DLD1 (cell line): Measurements from ENCODE around the gene DIAPH3.

Source experiments
- in situ Hi-C: cut with HindIII; loops from 2 replicates; pipeline ENCODE4 v1.10.0; 2017; ENCODE audit warnings: low sequenced_read_pairs

DIAPH3 gene

DNA sequence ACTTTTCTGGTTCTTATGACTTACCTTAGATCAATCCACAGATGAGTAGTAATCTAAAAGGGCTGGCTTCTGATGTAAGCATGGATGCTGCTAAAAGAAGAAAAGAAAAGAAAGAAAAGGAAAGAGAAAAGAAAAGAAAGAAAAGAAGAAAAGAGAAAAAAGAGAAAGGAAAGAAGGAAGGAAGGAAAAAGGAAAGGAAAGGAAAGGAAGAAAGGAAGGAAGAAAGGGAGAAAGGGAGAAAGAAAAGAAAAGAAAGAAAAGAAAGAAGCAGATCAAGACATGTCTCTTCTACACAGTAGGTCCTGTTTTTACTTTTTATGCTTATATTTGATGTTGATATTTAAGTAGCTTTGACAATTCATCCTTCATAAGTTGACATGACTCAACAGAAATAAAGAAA is 421.3 kb downstream of the DIAPH3 start:
- in situ Hi-C loops, result no loop called here

DNA sequence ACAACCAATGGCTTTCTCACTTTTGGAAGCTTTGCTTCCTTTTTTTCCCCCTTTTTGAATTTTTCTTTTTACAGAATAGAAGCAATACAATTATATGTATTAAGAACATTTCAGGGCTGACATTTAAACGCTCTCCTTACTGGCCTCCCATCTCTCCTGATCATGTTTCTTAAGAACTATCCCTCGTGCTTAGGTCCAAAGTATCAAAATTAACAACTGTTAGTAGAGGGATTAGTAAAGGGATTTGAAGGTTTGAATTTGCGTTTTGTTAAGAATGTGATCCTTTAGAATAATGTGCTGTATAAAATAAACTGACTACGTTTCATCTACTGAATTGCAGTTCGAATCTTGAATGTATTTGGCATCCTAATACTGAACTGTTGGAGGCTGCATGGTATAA is 424.8 kb downstream of the DIAPH3 start:
- in situ Hi-C loops, result no loop called here

DNA sequence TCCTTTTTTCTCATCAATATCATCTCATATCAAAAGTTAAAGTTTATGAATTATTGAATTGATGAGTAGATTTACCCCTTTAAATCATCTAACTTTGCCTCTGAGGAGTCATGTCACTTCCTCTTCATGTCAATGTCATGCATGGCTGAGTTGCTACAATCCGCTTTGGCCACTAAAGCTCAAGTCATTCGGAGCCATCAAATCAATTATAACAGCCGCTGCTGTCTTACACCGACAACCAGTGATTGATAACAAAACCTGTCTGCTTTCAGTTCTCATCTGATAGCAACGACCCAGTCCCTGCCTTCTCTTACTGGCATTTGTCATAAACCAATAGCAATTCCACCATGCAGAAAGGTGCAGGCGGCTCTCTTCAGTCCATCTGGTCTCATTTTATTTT is 429.3 kb downstream of the DIAPH3 start:
- in situ Hi-C loops, result no loop called here

DNA sequence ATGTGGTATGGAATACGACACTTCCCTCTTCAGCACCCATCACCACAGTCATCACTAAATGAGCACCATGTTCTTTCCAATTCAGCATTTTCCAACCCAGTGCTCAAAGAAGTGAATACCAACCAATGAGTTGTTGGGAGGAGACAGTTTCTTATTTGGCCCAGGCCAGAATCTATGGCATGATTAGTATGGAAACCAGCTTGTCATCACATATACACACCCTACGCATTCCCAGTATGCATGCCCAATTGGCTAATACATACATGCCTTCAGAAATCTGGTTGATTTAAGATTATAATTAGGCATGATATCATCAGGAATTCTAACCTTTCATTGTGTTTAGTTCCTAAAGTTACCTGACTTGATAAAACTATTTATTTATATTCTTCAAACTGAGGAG is 430.0 kb downstream of the DIAPH3 start:
- in situ Hi-C loops, result no loop called here

DNA sequence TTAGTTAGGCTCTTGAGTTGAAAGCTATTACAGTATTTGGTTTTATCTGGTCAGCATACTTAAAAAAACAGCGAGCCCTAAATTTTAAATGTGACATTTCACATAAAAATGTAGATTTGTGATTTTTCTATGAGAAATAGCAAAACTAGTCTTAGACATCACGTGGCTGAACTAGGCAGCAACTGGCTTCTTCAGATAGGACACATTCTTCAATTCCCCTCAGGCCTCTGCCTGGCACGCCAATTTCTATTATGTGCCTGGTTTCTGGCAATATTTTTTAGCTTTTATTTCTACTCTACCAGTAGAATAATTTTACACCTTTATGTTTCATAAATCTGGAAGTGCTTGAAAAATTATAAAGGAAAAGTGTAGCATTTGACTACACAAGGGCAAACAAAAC is 433.7 kb downstream of the DIAPH3 start:
- in situ Hi-C loops, result no loop called here

DNA sequence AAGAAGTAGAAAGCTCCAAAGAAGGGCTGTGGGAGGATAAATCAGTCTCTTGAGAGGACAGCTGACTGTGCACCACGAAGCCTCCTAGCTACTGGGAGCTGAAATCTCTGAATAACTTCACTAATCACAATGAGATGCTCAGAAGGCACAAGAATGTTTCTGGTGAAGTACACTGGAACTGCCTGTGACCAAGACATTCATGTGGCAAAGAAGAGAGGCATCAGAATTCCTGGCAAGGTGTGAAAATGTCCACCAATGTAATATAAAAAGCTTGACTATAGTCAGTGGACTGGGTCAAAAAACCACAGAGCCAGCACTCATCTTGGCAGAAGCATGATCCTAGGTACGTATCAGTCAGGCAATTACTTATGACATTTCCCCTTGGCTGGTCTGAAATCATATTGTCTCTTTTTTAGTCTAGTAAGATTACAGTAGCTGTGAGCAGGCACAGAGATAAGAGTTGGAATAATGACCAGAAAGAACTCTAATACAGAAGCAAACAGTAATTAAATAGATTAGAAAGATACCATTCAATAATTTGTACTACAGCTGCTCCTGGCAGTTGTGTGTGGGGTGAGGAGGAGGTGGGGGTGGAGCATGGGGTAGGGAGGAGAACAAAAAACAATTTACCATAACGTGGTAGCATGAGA is 434.7 kb downstream of the DIAPH3 start:
- in situ Hi-C loops, result no loop called here

DNA sequence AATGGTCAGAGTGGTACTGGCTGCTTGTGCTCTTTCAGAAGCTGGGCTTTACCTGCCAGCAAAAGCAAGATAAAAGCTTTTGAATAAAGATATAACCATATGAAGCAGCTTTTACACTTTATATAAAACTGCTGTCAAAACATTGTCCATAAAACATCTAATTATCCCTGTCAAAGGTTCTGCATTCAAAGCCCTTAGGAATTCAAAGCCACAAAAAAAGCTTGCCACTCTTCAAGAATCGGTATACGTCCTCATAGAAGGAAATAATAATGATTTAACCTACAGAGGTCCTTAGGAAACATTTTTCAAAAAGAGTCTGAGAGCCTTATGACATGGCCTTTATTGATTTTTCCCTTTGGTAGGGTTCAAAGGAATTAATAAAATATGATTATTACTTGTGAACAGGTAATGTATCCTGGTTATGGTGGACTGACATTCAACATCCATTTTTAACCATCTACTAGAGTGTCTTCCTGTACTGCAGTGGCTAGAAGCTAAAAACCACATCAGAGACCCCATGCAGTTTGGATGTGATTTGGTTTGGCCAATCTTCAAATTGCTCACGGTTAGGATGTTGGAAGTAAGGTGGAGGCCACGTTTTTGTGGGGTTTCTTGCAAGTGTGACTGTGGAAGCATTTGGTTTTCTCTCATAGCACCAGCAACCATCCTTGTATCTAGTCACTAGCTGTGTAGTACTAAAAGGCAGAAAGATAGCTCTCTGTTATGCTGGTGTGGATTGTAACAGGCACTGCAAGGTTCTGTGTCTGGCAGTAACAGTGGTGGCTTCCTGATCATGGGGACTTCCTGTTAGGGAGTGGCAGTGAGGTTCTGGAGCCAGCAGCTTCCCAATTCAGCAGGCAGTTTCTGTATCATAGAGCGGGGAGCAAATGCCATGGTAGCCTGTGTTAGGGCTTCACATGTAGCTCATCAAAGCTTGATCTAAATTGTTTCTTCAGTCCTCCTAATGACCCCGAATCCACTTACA is 441.5 kb downstream of the DIAPH3 start:
- in situ Hi-C loops, result no loop called here

DNA sequence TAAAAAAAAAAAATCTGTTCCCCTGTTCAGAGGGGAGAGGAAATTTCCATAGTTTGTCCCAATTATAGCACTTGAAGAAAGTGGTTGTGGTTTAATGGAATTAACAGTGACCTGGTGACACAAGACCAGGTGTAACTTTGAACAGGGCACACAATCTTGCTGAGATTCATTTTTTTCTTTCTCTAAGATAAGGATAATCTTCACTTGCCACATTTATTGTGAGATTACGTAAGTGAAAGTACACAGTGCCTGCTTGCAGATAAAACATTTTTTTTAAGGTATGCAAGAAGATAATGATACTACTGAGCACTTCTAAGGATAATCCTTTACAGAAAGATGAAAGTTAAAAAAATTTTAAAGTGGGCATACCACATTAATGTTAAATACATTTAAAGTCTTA is 448.1 kb downstream of the DIAPH3 start:
- in situ Hi-C loops, result no loop called here

DNA sequence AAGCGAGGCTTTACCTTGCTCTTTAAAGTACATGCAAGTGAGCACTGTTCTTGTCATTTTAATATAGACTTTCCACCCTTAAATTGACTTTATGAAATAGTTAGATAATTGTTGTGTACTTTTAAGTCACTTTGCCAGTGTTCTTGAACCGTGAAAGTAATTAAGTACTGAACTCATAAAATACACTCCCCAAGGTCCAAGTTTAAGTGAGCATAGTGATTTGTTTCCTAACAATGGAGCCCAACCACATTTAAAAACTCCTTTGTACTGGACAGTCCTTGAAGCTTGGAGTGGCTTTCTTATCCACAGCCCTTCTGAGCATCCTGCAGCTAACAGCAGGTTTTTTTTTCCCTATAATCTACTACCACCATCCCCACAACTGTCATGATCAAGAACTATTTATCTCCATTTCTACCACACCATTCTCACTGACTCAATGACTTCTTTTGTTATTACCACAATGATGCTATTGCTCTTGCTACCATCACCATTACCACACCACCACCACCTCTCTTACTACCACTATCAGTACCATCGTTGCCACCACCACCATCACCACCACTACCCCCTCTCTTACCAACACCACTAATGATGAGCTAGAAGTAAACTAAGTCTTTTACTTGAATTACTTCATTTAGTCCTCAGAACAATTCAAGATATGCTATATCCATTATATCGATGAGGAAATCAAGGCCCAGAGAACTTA is 452.6 kb downstream of the DIAPH3 start:
- in situ Hi-C loops, result no loop called here

DNA sequence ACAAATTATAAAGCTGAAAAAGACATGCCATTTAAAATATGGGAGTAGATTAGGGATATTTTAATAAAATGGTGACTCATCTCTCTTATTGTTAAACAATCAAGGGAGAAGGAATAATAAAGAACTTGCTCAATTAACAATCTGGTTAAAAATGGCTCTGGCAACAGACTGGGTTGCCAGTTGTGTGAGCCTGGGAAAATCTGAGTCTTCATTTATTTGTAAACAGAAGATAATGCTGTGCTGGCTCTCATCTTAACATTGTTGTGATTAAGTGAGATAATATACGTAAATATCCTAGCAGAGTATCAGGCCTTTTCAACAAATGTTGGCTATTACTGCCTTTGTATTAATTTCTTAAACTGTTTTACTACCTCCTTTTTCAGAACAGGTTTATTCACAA is 453.3 kb downstream of the DIAPH3 start:
- in situ Hi-C loops, result no loop called here

DNA sequence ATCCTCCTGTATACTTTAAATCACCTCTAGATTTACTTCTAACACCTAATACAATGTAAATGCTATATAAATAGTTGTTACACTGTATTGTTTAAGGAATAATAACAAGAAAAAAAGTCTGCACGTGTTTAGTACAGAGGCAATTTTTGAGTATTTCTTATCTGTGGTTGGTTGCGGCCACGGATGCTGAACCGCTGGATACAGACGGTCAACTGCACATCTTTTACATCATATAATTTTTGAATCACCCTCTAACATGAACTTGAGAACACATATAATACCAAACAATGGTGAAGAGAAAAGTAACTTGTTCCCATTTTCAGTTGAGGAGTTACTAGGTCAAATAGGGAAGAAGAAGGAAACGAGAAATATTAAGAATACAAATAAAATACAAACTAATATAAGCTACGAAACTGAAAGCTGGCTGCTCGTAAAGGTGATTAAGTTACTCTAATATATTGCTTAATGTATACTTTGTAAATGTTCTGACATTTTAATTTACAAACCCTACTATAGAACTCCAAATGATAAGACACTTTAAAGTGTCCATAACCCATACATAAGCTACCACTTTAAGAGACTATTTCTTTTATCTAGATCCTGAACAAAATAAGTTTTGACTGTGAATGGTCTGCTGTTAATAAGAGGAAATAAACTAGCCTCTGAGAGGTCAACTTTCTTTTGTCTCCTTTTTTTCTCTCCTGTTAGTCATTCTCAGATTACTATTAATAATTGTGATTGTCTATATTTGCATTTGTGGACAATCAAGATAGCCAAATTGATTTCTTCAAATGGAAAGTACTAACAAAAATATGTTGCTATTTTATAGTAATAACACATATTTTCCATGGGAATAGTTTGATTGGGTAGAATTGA is 457.4 kb downstream of the DIAPH3 start:
- in situ Hi-C loops, result no loop called here

DNA sequence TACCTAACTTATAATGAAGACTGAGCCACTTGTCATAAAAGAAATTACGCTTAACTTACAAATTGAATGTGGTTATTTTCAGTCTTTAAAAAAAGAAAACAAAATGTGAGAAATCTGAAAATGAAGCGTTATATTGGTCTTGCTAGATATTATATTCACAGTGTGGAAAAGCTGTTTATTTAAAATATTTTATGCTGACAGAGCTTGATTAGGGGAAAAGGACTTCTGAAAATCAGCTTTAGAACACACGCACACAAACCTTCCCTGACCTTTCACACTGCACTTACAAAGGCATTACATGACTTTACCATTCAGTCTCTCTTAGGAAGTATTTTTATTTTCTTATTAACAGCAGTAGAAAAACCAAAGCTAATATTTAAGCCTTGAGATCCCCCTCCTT is 461.5 kb downstream of the DIAPH3 start:
- in situ Hi-C loops, result no loop called here

DNA sequence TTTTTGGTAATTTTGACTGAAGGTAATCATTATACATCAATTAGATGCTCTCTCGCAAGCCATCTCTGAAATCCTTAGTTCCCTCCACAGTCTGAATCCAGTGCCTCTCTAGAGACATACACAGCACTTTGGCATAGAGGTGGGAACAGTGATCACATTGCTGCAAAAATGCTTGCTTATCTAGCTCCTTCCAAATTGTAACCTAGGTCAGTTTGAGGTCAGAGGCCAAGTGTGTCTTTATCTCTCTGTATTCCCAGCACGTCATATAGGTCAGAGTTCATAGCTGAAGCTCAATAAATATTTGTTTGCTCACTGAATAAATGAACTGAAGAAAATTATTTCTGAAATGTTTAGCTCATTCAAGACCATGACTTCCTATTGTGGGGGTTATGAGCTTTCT is 462.5 kb downstream of the DIAPH3 start:
- in situ Hi-C loops, result no loop called here

DNA sequence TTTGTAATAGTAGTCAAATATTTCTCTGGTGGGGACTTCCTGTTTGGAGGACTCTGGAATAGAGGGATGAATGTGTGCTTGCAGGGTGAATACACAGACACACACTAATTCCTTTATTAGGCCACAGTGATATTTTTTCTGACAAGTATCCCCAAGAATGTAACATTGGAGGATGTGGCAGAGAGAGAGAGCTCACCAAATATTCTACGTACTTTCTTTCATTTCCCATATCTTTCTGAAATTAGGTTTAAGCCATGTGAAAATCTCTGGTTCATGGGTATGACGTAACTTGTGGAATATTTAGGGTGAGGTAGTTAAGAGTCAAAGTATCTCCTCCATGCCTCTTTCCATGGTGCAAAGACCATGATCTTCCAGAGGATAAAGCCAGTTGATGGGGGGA is 463.4 kb downstream of the DIAPH3 start:
- in situ Hi-C loops, result no loop called here

DNA sequence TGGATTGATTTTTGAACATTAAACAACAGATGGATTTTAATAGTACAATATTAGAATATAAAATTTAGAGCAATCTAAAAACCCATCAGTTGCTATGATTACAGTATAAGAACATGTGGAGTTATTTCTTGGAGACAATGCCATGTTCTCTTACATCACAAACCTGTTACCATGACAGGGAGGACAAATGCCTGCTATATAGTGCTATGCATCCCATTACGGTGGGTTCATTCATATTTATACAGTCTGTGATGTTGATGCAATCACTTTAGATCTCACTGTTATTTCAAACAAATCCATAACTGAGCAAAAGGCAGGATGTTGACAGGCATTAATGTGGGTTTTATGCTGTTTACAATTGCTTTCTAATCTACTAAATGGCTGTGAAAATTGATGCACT is 467.5 kb downstream of the DIAPH3 start:
- in situ Hi-C loops, result no loop called here

DNA sequence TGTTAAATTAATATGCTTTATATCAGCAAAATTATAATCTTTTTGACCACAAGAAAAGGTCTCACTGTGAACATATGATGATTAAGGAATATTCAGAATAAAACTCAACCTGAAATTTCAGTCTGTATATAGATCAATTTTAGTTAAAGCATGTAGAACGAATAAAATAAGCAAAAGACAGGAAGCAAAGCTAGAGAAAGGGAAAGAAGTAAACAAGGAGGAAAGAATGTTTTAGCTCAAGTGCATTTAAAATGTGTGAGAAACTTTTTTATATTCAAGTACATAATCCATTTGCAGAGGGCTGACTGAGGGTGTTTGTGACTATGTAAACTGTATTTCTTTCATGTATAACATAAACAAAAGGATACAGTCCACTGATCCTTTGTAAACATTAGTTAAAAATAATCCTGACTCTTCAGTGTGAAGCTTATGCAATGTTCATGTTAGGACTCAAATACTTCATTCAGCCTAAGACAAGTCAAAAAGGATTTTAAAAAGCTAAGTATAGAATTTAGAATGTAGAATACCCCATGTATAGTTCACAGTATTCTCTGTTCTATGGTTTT is 472.1 kb downstream of the DIAPH3 start:
- in situ Hi-C loops, result no loop called here

DNA sequence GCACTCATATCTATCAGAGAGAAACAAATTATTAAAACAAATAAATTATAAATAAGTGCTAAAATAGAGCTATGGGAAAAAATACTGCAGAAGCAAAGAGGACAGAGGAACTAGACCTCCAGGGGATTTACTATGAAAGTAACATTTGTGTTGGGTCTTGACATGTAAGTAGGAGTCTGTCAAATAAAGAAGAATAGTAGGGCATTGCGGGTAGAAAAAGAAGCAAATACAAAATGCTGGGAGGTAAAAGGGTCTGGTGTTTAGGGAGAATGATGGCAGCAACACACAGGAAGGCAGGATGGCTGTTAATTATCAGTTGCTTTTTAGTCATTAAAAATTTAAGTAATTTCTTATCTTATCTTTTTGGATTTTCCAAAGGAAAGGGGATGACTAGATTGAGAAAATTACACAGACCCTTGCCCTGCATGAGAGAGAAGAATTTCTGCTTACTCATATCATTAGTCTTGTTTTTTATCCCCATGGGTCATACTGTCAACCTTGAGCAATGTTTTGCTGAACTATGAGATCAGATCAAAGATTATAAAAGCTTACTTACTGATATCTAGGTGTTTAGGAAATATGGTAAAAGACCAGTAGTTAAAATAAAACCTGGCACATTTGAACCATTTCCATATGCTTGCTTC is 472.7 kb downstream of the DIAPH3 start:
- in situ Hi-C loops, result no loop called here

DNA sequence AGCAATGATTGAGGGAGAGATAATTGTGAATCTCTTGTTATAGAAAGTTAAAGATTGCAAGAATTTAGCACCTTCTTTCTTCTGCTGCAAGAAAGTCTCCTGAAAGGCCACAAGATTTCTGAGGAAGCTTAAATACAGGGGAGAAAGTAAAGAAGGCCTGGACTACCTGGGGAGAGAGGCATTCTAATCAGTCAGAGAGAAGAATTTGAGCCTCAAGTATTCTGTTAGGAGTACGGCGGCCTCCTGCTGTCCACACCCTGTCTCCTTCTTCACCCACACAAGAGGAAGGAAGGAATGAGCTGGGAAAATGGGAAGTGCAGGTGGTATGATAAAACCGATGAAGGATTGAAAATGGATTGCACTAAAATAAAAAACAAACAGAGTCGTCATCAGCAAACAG is 474.7 kb downstream of the DIAPH3 start:
- in situ Hi-C loops, result no loop called here

DNA sequence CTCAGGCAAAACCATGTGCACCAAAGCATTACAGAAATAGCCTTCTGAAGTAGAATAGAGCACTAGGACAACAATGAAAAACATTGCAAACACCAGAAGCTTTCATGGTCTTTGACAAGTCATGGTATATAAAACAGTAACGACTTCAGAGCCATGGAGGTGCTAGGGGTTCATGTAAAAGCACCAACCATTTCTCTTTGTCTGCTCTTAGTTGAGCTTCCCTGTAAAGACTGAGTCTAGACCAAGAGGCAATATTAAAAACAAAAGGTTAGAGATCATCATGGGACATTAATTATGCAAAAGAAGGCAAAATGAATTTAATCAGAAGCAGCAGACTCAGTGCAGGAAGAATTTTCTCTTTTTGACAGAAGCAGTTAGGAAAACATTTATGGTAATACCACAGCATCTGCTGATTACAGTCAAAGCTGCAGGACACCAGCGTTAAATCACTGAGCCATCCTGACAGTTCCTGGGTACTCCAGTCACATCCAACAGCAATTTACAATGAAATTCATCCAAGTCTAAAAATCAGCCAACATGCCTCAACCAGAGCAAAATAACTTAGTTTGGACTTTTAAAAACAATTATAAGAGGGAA is 476.8 kb downstream of the DIAPH3 start:
- in situ Hi-C loops, result no loop called here

DNA sequence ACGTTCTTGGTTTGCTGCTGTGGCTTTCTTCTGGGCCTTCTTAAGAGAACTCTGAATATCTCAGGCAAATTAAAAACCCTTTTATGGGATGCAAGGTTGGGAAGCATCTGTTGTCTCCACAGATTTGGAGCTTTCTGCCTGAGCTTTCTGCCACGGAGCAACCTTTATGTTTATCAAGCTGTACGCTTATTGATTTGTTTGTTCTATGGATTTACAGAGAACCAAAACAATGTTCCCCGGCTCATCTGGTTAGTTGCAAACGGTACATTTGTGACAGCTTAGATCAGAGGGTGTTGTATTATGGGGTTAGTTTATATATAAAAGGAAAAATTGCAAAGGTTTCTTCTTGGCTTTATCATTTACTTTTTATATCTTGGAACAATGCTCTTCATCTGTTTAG is 479.6 kb downstream of the DIAPH3 start:
- in situ Hi-C loops, result no loop called here
